Psoas muscle (tissue), 8 donors: Measurements from ENCODE around the gene MBTPS2. TPM values are rescaled to one million over a fixed set of nuclear protein-coding genes. Genes with fewer than 3 reads are reported as not detected.
"Not testable (repeated sequence)": the region's sequence is repeated elsewhere in the genome, so short reads cannot be mapped to it uniquely, and the experiment has no call there.

ENCODE experiments used
- ATAC-seq, 4 donors: fragments of 200-7000 bp; cut with Tn5 transposase; one replicate each; pipeline ENCODE4 v1.9.1; 2020; ENCODE audit warnings: moderate library complexity in 3 of 4, mild to moderate bottlenecking in 2 of 4
- DNase-seq, 2 donors: peaks; one replicate each; pipeline ENCODE4 v3.0.0-alpha.2; 2020
- H3K27ac ChIP-seq: fragments of 200-600 bp; one replicate; pipeline ENCODE4 v1.8.0; 2022
- H3K27me3 ChIP-seq, 3 donors: fragments of 200-600 bp in 1 of 3; one replicate each; pipeline versions ENCODE4 v1.6.1 to v1.8.0; 2013 to 2022; ENCODE audit warnings: low read length in 2 of 3, mild to moderate bottlenecking in 2 of 3, moderate library complexity in 1 of 3; ENCODE audit not compliant: insufficient read depth in 3 of 3
- H3K36me3 ChIP-seq, 2 donors: fragments of 200-600 bp in 1 of 2; one replicate each; pipeline versions ENCODE4 v1.6.1 to v1.8.0; 2013 to 2022; ENCODE audit warnings: low read depth in 1 of 2, mild to moderate bottlenecking in 1 of 2, moderate library complexity in 1 of 2; ENCODE audit not compliant: insufficient read depth in 1 of 2
- H3K4me1 ChIP-seq: fragments of 200-600 bp; one replicate; pipeline ENCODE4 v1.8.0; 2022
- H3K4me3 ChIP-seq: fragments of 200-600 bp; one replicate; pipeline ENCODE4 v1.8.0; 2022; ENCODE audit warnings: mild to moderate bottlenecking
- H3K9me3 ChIP-seq: fragments of 200-600 bp; one replicate; pipeline ENCODE4 v1.8.0; 2022
- CTCF ChIP-seq: fragments of 200-600 bp; IDR thresholded peaks from one replicate; pipeline ENCODE4 v1.8.0; 2022; ENCODE audit warnings: antibody characterized with exemption
- WGBS, 3 donors: extraction: QIAGEN DNeasy Blood & Tissue Kit; methylation state at CpG; one replicate each; pipeline versions ENCODE4 v1.1.6 to v1.1.7; 2013; 5-methylcytosine and 5-hydroxymethylcytosine counted together
- intact Hi-C, 2 donors: fragments of 100-400 bp; cut with DNase I; formaldehyde crosslinking; loops; one replicate each; pipeline versions ENCODE4 v1.11.0 to v1.14.2; 2022
- polyA plus RNA-seq, 3 donors: library from polyadenylated mRNA; stranded (reverse); fragments of 200-250 nt; gene quantifications; one replicate each; pipeline ENCODE4 v1.2.3, GENCODE V29; 2013
- total RNA-seq, 4 donors: library from RNA; stranded (reverse); fragmentation: NEBNext Ultra II Directional in 2 of 4; extraction: Animal tissue kit (Norgen Biotek cat#: 25700) in 2 of 4; gene quantifications; one replicate each; pipeline versions ENCODE4 v1.2.1 to v1.2.4, GENCODE V29; 2021 to 2023
- donor health status: healthy with polysubstance abuse.
- donor health status: DM: no; HTN: no; CAD: no; lungs with moderate emphysema.
- donor health status: Bipolar disorder and iron deficiency.
- donor health status: healthy.
- donor health status: DM: yes; HTN: yes; CAD: no.
- donor health status: DM: no; HTN: no; CAD: no.
- donor health status: DM: no; HTN: no; CAD: no.
- donor health status: DM: yes; HTN: yes; CAD: no.

MBTPS2 gene
- total and polyA plus RNA-seq, 7 donors, result 3.0 to 14.6 (median 12.0) TPM

- H3K27ac ChIP-seq, result no peak overlapping the region
- no peaks in the 10 kb centered on the region for H3K27me3 ChIP-seq
- ATAC-seq (no peak), DNase-seq (no peak)
- H3K4me3 ChIP-seq, result no peak overlapping the region
- H3K4me1 ChIP-seq, result no peaks in the 10 kb centered on the region
- no peak for TF ChIP-seq CTCF
- no peaks in the 10 kb centered on the region for H3K36me3 ChIP-seq
- no peaks in the 10 kb centered on the region for H3K9me3 ChIP-seq
- intact Hi-C loops, result no loop called here
Observed at GRCh38 chrX:21813612-21814368, 25.6 kb upstream of the MBTPS2 start.

GRCh38 chrX:21816136-21816535, 23.3 kb upstream of the MBTPS2 start:
- H3K4me3 ChIP-seq, result no peak overlapping the region
- ATAC-seq (no peak), DNase-seq (no peak)
- intact Hi-C loops, result no loop called here
- H3K4me1 ChIP-seq, result no peaks in the 10 kb centered on the region
- no peaks in the 10 kb centered on the region for H3K36me3 ChIP-seq
- no peak for TF ChIP-seq CTCF
- H3K27ac ChIP-seq, result no peak overlapping the region
- H3K9me3 ChIP-seq, result no peaks in the 10 kb centered on the region
- no peaks in the 10 kb centered on the region for H3K27me3 ChIP-seq
- 69 to 80% (median 72%) methylated on average over 5 of the region's 5 CpGs for WGBS, 3 donors

GRCh38 chrX:21820170-21820569, 19.2 kb upstream of the MBTPS2 start:
- H3K4me1 ChIP-seq, H3K27ac ChIP-seq, H3K9me3 ChIP-seq, H3K36me3 ChIP-seq, intact Hi-C loops, ATAC-seq, DNase-seq, H3K4me3 ChIP-seq, H3K27me3 ChIP-seq: not testable (repeated sequence)
- WGBS, 3 donors, result 94 to 100% (median 100%) methylated on average over 1 of the region's 1 CpG

GRCh38 chrX:21821875-21822274, 17.5 kb upstream of the MBTPS2 start:
- DNase-seq (no peak), ATAC-seq (no peak)
- TF ChIP-seq CTCF, result no peak
- H3K36me3 ChIP-seq, result no peaks in the 10 kb centered on the region
- no peak overlapping the region for H3K27ac ChIP-seq
- intact Hi-C loops, result no loop called here
- H3K4me1 ChIP-seq, result no peaks in the 10 kb centered on the region
- 90 to 98% (median 96%) methylated on average over 3 of the region's 3 CpGs for whole genome bisulfite sequencing, 3 donors
- H3K4me3 ChIP-seq, result no peak overlapping the region
- no peaks in the 10 kb centered on the region for H3K9me3 ChIP-seq
- H3K27me3 ChIP-seq, result no peaks in the 10 kb centered on the region

GRCh38 chrX:21831496-21831895, 7.9 kb upstream of the MBTPS2 start:
- H3K4me1 ChIP-seq, result no peaks in the 10 kb centered on the region
- no peaks in the 10 kb centered on the region for H3K36me3 ChIP-seq
- H3K4me3 ChIP-seq, result no peak overlapping the region
- intact Hi-C loops, result no loop called here
- DNase-seq, result no peak
- H3K27ac ChIP-seq, result no peak overlapping the region
- ATAC-seq, result no peak
- no peaks in the 10 kb centered on the region for H3K27me3 ChIP-seq
- H3K9me3 ChIP-seq, result no peaks in the 10 kb centered on the region
- WGBS, 3 donors, result 73 to 94% (median 88%) methylated on average over 2 of the region's 2 CpGs
- TF ChIP-seq CTCF, result no peak
